ENCODE data around the gene AGAP3. TPM values are rescaled to one million over a fixed set of nuclear protein-coding genes. Genes with fewer than 3 reads are reported as not detected.

The AGAP3 gene
- total RNA-seq, 1 experiment from 2014 or later = 63.3 TPM

DNA sequence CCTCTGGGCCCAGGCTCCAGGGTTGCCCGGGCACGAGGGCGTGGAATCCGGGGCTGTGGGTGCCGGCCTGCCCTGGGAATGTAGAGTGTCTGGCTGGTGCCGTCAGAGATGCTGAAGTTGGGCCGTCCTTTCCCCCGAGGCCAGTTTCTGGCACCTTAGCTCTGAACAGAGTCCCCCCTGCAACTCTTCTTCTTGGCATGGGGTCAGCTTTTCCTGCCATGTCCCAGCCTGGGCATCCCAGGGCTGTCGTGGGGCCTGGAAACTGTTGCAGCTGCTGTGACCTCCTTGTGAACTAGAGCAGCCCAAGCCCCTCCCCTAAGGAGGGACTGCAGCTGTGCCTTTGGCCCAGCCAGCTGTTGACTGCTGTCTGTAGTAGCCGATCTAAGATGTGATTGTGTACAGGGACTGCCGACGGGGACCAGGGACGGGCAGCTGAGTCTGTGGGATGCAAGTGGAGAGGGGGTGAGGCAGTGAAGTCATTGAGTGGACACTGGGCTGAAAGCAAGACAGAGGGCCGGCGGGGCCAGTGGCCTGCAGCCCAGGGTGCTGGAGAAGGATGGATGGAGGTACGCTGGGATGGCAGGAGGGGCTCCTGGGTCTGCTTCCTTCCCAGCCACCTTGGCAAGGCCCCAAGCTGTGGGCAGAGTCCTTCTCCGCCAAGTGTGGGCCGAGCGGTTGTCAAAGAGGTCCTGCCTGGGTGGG is 45.5 kb downstream of the AGAP3 start:
- H3K36me3 ChIP-seq (replicated peaks; ENCODE audit: control insufficient read depth, insufficient read depth, low read length) = peaks cover 10% of the 10 kb centered on the region
- peaks cover 2% of the 10 kb centered on the region; the same call in 1 of the 2 replicates for H3K27me3 ChIP-seq (ENCODE audit: control insufficient read depth, insufficient read depth, low read length)
- DNase-seq = no peak
- H3K4me3 ChIP-seq (ENCODE audit: insufficient read depth, low read depth, low read length) = no peak overlapping the region

DNA sequence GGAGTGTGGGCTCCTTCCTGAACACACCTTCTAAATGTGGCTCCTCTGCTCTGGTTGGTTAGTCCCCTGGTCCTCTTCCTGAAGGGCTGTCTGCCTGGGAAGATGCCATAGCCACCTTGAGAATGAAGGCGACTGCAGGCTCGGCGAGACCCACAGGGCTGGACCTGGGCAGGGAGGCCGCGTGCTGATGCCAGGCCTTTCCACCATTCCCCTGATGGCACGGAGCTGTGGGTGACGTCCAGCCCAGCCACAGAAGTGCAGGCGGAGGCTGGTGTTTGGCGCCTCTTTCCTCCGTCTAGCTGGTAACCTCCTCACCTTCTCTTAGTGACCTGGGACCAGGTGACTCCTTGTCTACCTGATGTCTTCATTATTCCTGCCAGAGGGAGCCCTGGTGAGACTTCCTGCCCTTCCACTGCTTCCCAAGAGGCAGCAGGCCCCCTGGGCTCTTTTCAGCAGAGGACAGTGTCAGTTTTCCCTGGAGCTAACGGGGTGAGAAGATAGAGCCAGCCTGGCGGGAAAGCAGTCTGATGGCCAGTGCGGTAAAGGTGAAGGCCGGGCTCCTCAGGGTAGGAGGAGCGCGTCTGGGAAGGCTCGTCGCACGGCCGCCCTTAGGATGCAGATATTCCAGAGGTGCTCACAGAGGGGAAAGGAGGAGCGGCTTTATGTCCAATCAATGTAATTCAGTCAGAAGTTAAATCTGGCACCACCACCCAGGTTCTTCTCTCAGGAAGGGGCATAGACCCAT is 46.4 kb downstream of the AGAP3 start:
- no peak overlapping the region for H3K4me3 ChIP-seq (ENCODE audit: insufficient read depth, low read depth, low read length)
- no peaks in the 10 kb centered on the region for H3K27me3 ChIP-seq (ENCODE audit: control insufficient read depth, insufficient read depth, low read length)
- H3K36me3 ChIP-seq (replicated peaks; ENCODE audit: control insufficient read depth, insufficient read depth, low read length) = peaks cover 10% of the 10 kb centered on the region
- DNase-seq = no peak

GRCh38 chr7:151133266-151133985 is 47.2 kb downstream of the AGAP3 start:
- no peak overlapping the region for H3K4me3 ChIP-seq (ENCODE audit: insufficient read depth, low read depth, low read length)
- H3K27me3 ChIP-seq (ENCODE audit: control insufficient read depth, insufficient read depth, low read length) = no peaks in the 10 kb centered on the region; the same call in 1 of the 2 replicates
- DNase-seq = no peak
- peaks cover 9% of the 10 kb centered on the region for H3K36me3 ChIP-seq (replicated peaks; ENCODE audit: control insufficient read depth, insufficient read depth, low read length)

DNA sequence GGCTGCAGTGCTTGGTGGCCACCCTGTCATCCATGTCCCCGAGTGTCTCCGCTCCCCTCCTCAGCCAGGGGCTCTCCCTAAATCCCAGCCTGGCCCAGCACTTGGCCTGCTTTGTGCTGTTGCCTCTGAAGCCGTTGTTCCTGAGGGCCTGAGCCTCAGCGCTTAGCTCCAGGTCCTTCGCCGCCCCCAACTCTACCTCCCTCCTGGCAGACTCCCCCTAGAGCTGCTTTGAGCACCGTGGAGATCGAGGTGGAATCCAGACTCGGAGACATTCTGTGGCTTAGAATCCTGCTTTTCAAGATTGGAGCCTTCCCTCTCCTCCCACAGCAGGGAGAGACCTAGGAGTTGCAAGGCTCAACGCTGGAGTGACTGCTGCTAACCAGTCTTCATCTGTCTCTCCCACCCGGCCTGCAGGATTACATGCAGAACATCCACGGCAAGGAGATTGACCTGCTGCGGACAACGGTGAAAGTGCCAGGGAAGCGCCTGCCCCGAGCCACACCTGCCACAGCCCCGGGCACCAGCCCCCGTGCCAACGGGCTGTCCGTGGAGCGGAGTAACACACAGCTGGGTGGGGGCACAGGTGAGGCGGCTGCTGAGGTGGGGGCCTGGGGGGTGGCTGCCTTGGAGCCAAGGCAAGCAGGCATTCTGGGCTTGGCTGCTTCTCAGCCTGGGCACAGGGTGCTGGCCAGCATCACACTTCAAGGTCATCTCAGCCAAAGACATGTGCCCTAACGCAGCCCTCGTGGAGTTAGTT is 47.9 kb downstream of the AGAP3 start:
- Histone ChIP-seq H3K4me3 (ENCODE audit: insufficient read depth, low read depth, low read length) (no peak overlapping the region), H3K36me3 (replicated peaks; ENCODE audit: control insufficient read depth, insufficient read depth, low read length) (peaks cover 8% of the 10 kb centered on the region), H3K27me3 (ENCODE audit: control insufficient read depth, insufficient read depth, low read length) (peaks cover 2% of the 10 kb centered on the region)
- no peak for DNase-seq

DNA sequence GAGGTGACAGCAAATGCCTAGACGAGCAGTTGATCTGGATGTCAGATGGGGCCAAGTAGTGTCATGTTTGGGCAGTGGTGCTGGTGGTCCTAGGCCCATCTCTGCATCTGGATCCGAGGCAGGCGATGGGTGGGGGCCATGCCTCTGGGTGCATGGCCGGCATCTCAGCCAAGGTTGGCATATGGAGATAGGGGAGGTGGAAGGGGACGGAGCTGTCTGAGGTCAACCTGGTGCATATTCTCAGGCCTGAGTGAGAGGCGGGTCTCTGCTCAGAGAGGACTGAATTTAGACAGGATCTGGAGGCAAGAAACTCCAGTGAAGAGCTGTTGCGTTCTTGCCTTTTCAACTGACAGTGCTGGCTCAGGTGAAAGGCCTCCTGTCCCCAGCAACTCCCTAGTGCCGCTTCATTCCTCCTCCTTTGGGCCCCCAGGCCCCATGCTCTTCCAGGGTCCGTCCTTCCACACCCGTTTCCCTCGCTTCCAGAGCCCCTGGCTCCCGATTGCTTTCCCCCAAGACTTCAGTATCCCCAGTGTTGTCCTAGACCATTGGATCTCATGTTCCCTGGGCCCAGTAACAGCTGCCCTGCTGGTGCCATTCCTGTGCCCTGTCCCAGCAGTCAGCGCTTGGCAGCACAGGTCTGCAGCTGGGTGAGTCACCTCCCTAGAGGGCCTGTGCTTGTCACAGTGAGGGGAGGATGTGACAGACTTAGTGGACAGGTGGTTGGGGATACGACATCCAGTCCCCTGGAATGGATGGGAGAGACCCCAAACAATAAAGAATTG is 48.7 kb downstream of the AGAP3 start:
- Histone ChIP-seq H3K36me3 (replicated peaks; ENCODE audit: control insufficient read depth, insufficient read depth, low read length) (peaks cover 8% of the 10 kb centered on the region), H3K4me3 (ENCODE audit: insufficient read depth, low read depth, low read length) (no peak overlapping the region), H3K27me3 (ENCODE audit: control insufficient read depth, insufficient read depth, low read length) (peaks cover 2% of the 10 kb centered on the region)
- no peak for DNase-seq

DNA sequence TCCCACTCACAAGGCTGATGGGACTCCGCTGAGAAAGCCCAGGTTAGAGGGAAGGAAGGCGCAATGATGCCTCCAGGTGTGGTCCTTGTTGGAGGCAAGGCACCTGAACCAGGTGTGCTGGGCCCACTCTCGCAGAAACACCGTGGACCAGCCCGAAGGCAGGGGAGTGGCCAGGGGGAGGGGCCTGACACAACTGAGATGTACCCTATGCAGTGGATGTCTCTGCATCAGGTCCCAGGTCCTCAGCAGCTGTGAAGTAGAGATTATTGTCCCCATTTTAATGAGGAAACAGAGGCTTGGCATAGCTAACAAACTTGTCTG is 49.2 kb downstream of the AGAP3 start:
- Histone ChIP-seq H3K4me3 (ENCODE audit: insufficient read depth, low read depth, low read length) (no peak overlapping the region), H3K27me3 (ENCODE audit: control insufficient read depth, insufficient read depth, low read length) (peaks cover 2% of the 10 kb centered on the region), H3K36me3 (replicated peaks; ENCODE audit: control insufficient read depth, insufficient read depth, low read length) (peaks cover 4% of the 10 kb centered on the region)
- DNase-seq = no peak

DNA sequence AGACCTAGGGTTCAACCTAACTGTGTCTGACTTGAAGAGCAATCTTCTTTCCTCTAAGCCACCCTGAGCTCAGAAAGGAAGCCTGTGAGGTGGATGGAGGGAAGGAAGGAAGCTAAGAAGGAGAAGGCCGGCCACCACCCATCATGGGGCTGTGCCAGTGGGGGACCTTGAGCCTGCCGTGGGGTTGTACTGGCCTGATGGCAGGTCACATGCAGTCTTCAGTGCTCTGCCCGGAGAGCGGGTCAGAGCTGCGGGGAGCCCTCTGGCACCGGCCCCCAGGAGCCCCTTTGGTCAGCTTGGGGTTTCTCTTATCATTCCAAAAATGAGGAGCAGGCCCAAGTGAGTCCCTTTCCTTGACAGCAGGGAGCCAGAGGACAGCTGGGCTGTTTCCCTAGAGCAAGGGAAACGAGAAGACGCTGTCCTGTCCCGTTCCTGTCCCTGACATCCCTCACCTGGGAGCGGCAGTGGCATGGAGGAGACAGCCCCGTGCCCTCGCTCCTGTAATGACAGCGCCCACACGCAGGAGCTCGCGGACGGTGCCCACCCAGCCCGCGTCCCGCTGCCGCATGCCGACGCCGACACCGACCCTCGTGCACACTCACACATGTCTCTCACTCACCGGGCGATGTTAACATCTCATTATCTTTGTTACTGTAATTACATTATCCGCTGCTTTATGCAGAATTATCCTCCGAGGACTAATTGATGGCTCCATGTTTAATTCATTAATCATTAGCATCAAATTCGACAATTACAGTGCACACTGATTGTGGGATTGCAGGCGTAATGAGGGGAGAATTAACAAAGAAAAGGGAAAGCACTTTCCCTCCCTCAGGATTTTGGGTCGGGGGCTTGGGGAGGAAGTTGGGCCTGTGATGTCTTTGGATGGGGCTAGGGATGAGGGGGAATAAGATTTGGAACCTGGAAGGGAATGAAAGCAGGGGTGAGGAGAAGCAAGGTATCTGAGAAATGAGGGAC is 49.9 kb downstream of the AGAP3 start:
- H3K4me3 ChIP-seq (ENCODE audit: insufficient read depth, low read depth, low read length) = no peak overlapping the region
- peaks cover 2% of the 10 kb centered on the region for H3K27me3 ChIP-seq (ENCODE audit: control insufficient read depth, insufficient read depth, low read length)
- DNase-seq = peak; percentile 46
- peaks cover 4% of the 10 kb centered on the region for H3K36me3 ChIP-seq (replicated peaks; ENCODE audit: control insufficient read depth, insufficient read depth, low read length)

GRCh38 chr7:151137076-151137675 is 50.9 kb downstream of the AGAP3 start:
- Histone ChIP-seq H3K4me3 (ENCODE audit: insufficient read depth, low read depth, low read length) (no peak overlapping the region), H3K27me3 (ENCODE audit: control insufficient read depth, insufficient read depth, low read length) (peaks cover 2% of the 10 kb centered on the region), H3K36me3 (replicated peaks; ENCODE audit: control insufficient read depth, insufficient read depth, low read length) (peaks cover 4% of the 10 kb centered on the region)
- peak; percentile 83 for DNase-seq

DNA sequence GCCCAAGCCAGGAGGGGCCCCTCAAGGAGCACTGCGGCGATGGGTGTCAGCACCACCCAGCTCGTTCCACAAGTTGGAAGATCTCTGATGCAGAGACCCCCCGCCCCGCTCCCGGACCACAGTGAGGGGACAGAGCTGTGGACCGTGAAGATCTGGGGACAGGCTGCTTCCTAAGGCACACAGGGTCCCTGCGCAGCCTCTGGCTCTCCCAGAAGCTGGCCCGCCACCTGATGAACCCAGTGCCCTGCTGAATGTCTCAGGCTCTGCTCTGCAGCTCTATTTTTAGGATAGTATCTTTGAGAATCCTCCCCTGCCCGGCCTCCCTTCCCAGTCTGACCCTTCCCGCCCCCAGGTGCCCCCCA is 51.5 kb downstream of the AGAP3 start:
- H3K36me3 ChIP-seq (replicated peaks; ENCODE audit: control insufficient read depth, insufficient read depth, low read length) = peaks cover 4% of the 10 kb centered on the region
- no peak overlapping the region for H3K4me3 ChIP-seq (ENCODE audit: insufficient read depth, low read depth, low read length)
- H3K27me3 ChIP-seq (ENCODE audit: control insufficient read depth, insufficient read depth, low read length) = peaks cover 2% of the 10 kb centered on the region
- DNase-seq = no peak

DNA sequence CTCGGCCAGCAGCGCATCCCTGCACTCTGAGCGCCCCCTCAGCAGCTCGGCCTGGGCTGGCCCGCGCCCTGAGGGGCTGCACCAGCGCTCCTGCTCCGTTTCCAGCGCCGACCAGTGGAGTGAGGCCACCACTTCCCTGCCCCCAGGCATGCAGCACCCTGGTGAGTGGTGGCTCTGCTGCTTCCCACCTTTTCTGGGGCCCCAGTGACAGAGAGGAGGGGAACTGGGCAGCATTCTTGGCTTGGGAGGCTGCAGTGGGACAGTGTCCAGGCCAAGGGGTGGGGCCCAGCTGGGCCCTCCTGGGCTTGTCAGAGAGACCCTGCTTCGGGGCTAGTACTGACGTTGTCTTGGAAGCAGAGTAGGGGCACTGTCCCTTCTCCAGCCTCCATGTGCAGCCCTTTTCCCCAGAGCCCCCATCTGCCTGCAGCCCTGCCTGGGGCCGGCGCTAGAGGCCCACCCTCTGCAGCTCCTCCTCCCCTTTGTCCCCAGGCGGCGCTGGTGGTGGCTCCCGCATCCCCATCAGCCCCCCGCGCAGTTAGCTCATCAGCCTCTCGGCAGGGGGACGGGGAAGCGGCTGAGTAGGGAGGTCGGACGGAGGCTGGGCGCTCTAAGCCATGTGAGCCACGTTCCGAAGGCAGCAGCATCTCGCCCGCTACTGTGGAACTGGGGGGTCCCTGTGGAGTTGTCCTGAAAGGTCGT is 52.0 kb downstream of the AGAP3 start:
- H3K27me3 ChIP-seq (ENCODE audit: control insufficient read depth, insufficient read depth, low read length) = peaks cover 2% of the 10 kb centered on the region
- no peak overlapping the region for H3K4me3 ChIP-seq (ENCODE audit: insufficient read depth, low read depth, low read length)
- peak; percentile 93 for DNase-seq

GRCh38 chr7:151139071-151139790 is 53.0 kb downstream of the AGAP3 start:
- H3K27me3 ChIP-seq (ENCODE audit: control insufficient read depth, insufficient read depth, low read length) = peaks cover 2% of the 10 kb centered on the region
- peaks cover 4% of the 10 kb centered on the region for H3K36me3 ChIP-seq (replicated peaks; ENCODE audit: control insufficient read depth, insufficient read depth, low read length)
- no peak overlapping the region for H3K4me3 ChIP-seq (ENCODE audit: insufficient read depth, low read depth, low read length)
- peak; percentile 84 for DNase-seq

More for the DNA sequence above, 52.0 kb downstream of the AGAP3 start:
- peaks cover 4% of the 10 kb centered on the region for H3K36me3 ChIP-seq (replicated peaks; ENCODE audit: control insufficient read depth, insufficient read depth, low read length)

GRCh38 chr7:151139791-151140190 is 53.5 kb downstream of the AGAP3 start:
- H3K27me3 ChIP-seq (ENCODE audit: control insufficient read depth, insufficient read depth, low read length) = peaks cover 2% of the 10 kb centered on the region
- no peak overlapping the region for H3K4me3 ChIP-seq (ENCODE audit: insufficient read depth, low read depth, low read length)
- no peak for DNase-seq
- peaks cover 4% of the 10 kb centered on the region for H3K36me3 ChIP-seq (replicated peaks; ENCODE audit: control insufficient read depth, insufficient read depth, low read length)

Data from H7 (cell line).